ENCODE data around the gene IKZF1.

GRCh38 chr7:50400114-50400513, 95.6 kb downstream of the IKZF1 start:
- no peak for TF ChIP-seq EZH2 (IDR thresholded peaks at IDR 0.05; ENCODE audit: borderline replicate concordance, low read depth, low read length, severe bottlenecking)
- TF ChIP-seq CTCF (IDR thresholded peaks at IDR 0.05; ENCODE audit: borderline replicate concordance, extremely low read depth, low read length, poor library complexity, severe bottlenecking) = no peak

All from DND-41 (cell line).